Stomach smooth muscle (tissue), 2 donors: Measurements from ENCODE around the gene SAA1.

Experiments used
- H3K27ac ChIP-seq: one replicate; pipeline ENCODE4 v1.7.0; 2013; ENCODE audit warnings: mild to moderate bottlenecking, low read length, inconsistent platforms
- H3K27me3 ChIP-seq, 2 donors: one replicate each; pipeline ENCODE4 v1.7.0; 2013; ENCODE audit warnings: low read length in 2 of 2; ENCODE audit not compliant: insufficient read depth in 2 of 2, control insufficient read depth in 1 of 2
- H3K36me3 ChIP-seq, 2 donors: one replicate each; pipeline ENCODE4 v1.7.0; 2013; ENCODE audit warnings: low read length in 2 of 2; ENCODE audit not compliant: control insufficient read depth in 2 of 2, insufficient read depth in 2 of 2
- H3K4me1 ChIP-seq: one replicate; pipeline ENCODE4 v1.7.0; 2013; ENCODE audit warnings: low read length; ENCODE audit not compliant: control insufficient read depth, insufficient read depth
- H3K4me3 ChIP-seq, 2 donors: one replicate each; pipeline ENCODE4 v1.7.0; 2013; ENCODE audit warnings: low read length in 2 of 2
- H3K9ac ChIP-seq, 2 donors: one replicate each; pipeline ENCODE4 v1.7.0; 2013; ENCODE audit warnings: low read length in 2 of 2, mild to moderate bottlenecking in 1 of 2
- H3K9me3 ChIP-seq, 2 donors: one replicate each; pipeline ENCODE4 v1.7.0; 2013; ENCODE audit warnings: low read length in 2 of 2; ENCODE audit not compliant: control insufficient read depth in 2 of 2
- donor health status: healthy.
- donor health status: Pancreatic carcinoma.

SAA1 gene

DNA sequence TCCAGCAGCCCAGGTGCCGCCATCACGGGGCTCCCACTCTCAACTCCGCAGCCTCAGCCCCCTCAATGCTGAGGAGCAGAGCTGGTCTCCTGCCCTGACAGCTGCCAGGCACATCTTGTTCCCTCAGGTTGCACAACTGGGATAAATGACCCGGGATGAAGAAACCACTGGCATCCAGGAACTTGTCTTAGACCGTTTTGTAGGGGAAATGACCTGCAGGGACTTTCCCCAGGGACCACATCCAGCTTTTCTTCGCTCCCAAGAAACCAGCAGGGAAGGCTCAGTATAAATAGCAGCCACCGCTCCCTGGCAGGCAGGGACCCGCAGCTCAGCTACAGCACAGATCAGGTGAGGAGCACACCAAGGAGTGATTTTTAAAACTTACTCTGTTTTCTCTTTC is at the start of gene SAA1:
Gene SAA1, plus strand, starts transcription at position 316 of the 400 bp plus-strand sequence. CDS start 624 bp downstream, outside the sequence.
- no peak within 1 kb of the TSS for H3K27ac ChIP-seq
- H3K27me3 ChIP-seq = no peaks in the 10 kb centered on the region
- no peak within 1 kb of the TSS for H3K9ac ChIP-seq

DNA sequence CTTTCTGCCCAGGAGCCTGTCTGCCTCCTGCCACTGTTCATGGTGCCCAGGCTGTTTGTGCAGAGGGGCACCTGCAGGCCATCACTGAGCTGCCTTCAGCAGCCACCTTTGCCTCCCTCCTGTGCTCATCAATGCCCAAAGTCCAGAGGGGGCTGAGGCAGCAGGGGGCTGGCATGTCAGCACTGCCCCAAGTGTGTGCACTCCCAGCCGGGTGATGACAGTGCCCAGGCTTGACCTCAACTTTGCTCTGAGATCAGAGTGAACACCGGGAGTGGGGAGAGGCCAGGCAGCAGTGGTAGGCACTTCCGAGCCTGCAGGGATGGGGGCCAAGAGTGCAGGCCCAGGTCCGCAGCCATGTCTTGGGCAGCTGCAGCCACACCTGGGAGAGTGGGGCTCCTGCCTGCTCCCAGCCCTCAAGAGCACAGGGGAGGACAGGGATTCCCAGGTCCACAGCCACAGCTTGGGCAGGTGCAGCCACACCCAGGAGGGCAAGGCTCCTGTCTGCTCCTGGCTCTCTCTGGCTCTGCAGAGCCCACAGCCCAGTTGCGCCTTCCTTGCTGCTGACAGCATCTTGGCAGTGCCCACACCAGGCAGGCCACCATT is 44.7 kb upstream of the SAA1 start:
- no peak overlapping the region for H3K27ac ChIP-seq
- H3K9ac ChIP-seq = no peak overlapping the region

More for the DNA sequence above, at the start of gene SAA1:
- no peaks in the 10 kb centered on the region for H3K36me3 ChIP-seq
- no peak within 1 kb of the TSS for H3K4me3 ChIP-seq
- H3K9me3 ChIP-seq = no peaks in the 10 kb centered on the region
- no peaks in the 10 kb centered on the region for H3K4me1 ChIP-seq

DNA sequence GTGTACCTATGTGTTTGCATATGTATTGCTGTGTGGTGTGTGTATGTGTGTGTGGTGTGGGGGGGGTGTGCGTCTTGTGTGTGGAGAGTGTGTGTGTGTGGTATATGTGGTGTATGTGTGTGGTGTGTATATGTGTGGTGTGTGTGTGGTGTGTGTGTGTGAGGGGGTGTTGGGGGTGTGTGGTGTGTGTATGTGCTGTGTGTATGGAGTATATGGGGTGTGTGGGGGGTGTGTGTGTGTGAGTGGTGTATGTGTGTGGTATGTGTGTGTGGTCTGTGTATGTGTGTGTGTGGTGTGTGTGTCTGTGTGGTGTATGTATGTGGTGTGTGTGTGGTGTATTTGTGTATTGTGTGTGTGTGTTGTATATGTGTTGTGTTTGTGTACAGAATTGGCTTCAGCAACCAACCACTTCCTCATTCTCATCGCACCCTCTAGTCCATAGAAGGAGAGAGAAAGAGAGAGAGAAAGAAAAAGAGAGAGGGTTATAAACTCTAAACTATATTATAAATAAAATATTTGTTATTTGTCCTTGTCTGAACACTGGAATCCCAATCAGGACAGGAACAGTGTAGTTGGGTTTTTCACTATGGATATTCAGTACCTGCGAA is 43.1 kb upstream of the SAA1 start:
- no peak overlapping the region for H3K27ac ChIP-seq
- no peak overlapping the region for H3K9ac ChIP-seq
- H3K9me3 ChIP-seq = no peaks in the 10 kb centered on the region
- no peaks in the 10 kb centered on the region for H3K4me1 ChIP-seq
- H3K27me3 ChIP-seq = no peaks in the 10 kb centered on the region
- no peak overlapping the region for H3K4me3 ChIP-seq
- no peaks in the 10 kb centered on the region for H3K36me3 ChIP-seq

More for the DNA sequence above, 44.7 kb upstream of the SAA1 start:
- Histone ChIP-seq H3K36me3 (no peaks in the 10 kb centered on the region), H3K9me3 (no peaks in the 10 kb centered on the region), H3K4me1 (no peaks in the 10 kb centered on the region), H3K4me3 (no peak overlapping the region), H3K27me3 (no peaks in the 10 kb centered on the region)

DNA sequence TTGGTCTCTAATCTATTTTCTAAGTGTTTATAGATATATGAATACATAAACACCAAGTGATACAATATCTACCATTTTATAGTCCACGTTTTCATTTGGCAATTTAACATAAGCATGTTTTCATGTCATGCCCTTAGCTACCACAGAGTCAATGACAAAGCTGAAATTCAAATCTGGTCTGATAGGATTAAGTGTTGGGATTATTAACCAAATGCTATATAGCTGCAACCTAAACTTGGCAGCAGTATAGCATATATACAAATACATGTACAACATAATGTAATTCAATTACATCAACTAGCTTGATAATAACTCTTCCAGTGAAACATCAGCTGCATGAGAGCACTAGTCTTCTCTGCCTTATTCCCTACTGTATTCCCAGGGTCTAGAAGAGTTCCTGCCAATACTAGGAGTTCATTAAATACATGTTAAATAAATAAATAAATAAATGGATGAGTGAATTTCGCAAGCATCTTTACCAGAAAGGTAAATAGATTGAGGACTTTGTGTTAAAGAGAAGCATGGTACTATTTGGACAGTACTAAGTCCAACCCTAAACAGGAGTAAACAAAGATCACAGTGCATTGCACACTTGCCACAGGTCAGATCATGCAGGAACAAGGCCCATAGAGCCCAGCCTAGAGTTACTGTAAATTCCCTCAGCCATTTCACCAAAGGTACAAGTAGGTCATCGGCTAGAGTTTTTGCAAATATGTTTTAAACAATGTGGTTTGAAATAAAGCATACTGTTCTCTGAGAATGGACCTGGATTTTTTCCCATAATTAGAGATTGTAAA is 42.3 kb upstream of the SAA1 start:
- Histone ChIP-seq H3K9me3 (no peaks in the 10 kb centered on the region), H3K4me1 (no peaks in the 10 kb centered on the region), H3K27ac (no peak overlapping the region), H3K27me3 (no peaks in the 10 kb centered on the region), H3K36me3 (no peaks in the 10 kb centered on the region), H3K9ac (no peak overlapping the region), H3K4me3 (no peak overlapping the region)

GRCh38 chr11:18225913-18226312 is 40.2 kb upstream of the SAA1 start:
- no peak overlapping the region for H3K4me3 ChIP-seq
- no peaks in the 10 kb centered on the region for H3K36me3 ChIP-seq
- H3K9me3 ChIP-seq = no peaks in the 10 kb centered on the region
- H3K27me3 ChIP-seq = no peaks in the 10 kb centered on the region
- H3K4me1 ChIP-seq = no peaks in the 10 kb centered on the region
- H3K27ac ChIP-seq = no peak overlapping the region
- H3K9ac ChIP-seq = no peak overlapping the region

- H3K4me3 ChIP-seq = no peak overlapping the region
- no peak overlapping the region for H3K9ac ChIP-seq
- no peaks in the 10 kb centered on the region for H3K27me3 ChIP-seq
- no peaks in the 10 kb centered on the region for H3K9me3 ChIP-seq
- no peaks in the 10 kb centered on the region for H3K4me1 ChIP-seq
- H3K36me3 ChIP-seq = no peaks in the 10 kb centered on the region
- no peak overlapping the region for H3K27ac ChIP-seq
These were observed 36.6 kb upstream of the SAA1 start for GRCh38 chr11:18229501-18229900.

- no peaks in the 10 kb centered on the region for H3K4me1 ChIP-seq
- H3K36me3 ChIP-seq = no peaks in the 10 kb centered on the region
- H3K4me3 ChIP-seq = no peak overlapping the region
- H3K27ac ChIP-seq = no peak overlapping the region
- H3K27me3 ChIP-seq = no peaks in the 10 kb centered on the region
- H3K9ac ChIP-seq = no peak overlapping the region
- H3K9me3 ChIP-seq = no peaks in the 10 kb centered on the region
These were observed 35.2 kb upstream of the SAA1 start for GRCh38 chr11:18230859-18231258.

DNA sequence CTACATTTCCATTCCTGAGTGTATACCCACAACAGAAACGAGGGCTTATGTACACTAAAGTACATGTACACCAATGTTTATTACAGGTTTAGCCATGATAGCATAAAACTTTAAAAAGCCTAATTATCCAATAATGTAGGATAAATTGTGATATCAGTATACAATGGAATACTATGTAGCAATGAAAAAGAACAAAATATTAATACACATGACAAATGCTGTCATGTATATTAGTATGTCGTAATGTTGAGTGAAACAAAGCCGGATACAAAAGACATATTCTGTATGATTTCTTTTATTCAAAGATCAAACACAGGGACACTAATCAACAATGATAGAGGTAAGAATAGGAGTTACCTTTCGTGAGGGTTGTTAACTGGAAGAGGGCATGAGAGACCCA is 32.2 kb upstream of the SAA1 start:
- H3K9ac ChIP-seq = no peak overlapping the region
- H3K4me3 ChIP-seq = no peak overlapping the region
- H3K9me3 ChIP-seq = no peaks in the 10 kb centered on the region
- H3K27me3 ChIP-seq = no peaks in the 10 kb centered on the region
- H3K4me1 ChIP-seq = no peaks in the 10 kb centered on the region
- no peak overlapping the region for H3K27ac ChIP-seq
- H3K36me3 ChIP-seq = no peaks in the 10 kb centered on the region

DNA sequence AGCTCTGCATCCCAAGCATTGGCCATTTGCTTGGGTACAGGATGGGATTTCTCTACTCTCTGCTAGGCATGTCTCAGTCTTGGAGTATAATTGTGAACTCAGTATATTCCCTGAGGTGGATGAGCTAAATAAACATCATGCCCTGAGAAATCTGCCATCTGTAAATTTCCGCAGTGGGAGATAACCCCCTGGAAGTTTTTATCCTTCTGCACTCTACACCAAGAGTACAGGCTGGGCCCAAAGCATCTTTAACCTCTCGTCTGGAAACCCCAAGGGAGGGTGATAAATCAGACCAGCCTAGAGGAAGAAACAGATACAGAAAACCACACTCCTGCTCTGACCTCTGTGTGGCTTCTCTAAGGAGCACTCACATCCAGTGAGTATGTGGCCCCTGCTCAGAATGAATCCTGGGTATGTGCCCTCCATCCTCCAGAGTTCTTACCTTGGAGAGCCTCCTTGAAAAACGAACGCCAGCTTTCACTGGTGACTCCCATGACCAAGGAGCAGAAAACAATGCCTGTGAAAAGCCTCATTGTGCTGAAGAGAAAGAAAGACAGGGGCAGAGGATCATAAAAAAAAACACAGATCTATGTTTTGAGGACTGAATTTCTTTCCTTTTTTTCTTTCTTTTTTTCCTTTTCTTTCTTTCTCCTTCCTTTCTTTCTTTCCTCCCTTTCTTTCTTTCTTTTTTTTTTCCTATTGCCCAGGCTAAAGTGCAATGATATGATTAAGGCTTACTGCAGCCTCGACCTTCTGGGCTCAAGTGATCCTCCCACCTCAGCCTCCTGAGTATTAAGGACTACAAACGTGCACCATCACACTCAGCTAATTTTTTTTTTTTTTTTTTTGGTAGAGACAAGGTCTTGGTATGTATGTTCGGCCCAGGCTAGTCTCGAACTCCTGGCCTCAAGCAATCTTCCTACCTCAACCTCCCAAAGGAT is 30.4 kb upstream of the SAA1 start:
- Histone ChIP-seq H3K27me3 (no peaks in the 10 kb centered on the region), H3K4me1 (no peaks in the 10 kb centered on the region), H3K9ac (no peak overlapping the region), H3K9me3 (no peaks in the 10 kb centered on the region), H3K27ac (no peak overlapping the region), H3K36me3 (no peaks in the 10 kb centered on the region), H3K4me3 (no peak overlapping the region)

GRCh38 chr11:18236664-18237356 is 29.3 kb upstream of the SAA1 start, which contains the start of gene SAA4:
Gene SAA4 (minus strand): TSS chr11:18236802. CDS start chr11:18235926, 876 bp downstream.
- no peak within 1 kb of the TSS for H3K27ac ChIP-seq
- no peaks in the 10 kb centered on the region for H3K9me3 ChIP-seq
- no peaks in the 10 kb centered on the region for H3K27me3 ChIP-seq
- H3K9ac ChIP-seq = no peak within 1 kb of the TSS
- H3K4me1 ChIP-seq = no peaks in the 10 kb centered on the region
- no peak within 1 kb of the TSS for H3K4me3 ChIP-seq
- no peaks in the 10 kb centered on the region for H3K36me3 ChIP-seq
